Fibroblast of lung (primary cell): ENCODE data around the gene CTNS.

Experiments used
- EZH2 ChIP-seq: IDR thresholded peaks from 2 replicates; pipeline ENCODE4 v1.5.1; 2012; ENCODE audit warnings: low read length, control low read depth, mild to moderate bottlenecking; ENCODE audit errors: missing control alignments
- TF ChIP-seq, protein P1 (sequence below), 2 donors: IDR thresholded peaks in 1 of 2; conservative IDR thresholded peaks in 1 of 2; 1 replicate in 1 of 2; 2 replicates in 1 of 2; pipeline ENCODE4 v1.5.1; 2011 to 2012; ENCODE audit warnings: low read length in 2 of 2, control low read depth in 1 of 2, inconsistent platforms in 1 of 2, low read depth in 1 of 2, mild to moderate bottlenecking in 1 of 2

DNA sequence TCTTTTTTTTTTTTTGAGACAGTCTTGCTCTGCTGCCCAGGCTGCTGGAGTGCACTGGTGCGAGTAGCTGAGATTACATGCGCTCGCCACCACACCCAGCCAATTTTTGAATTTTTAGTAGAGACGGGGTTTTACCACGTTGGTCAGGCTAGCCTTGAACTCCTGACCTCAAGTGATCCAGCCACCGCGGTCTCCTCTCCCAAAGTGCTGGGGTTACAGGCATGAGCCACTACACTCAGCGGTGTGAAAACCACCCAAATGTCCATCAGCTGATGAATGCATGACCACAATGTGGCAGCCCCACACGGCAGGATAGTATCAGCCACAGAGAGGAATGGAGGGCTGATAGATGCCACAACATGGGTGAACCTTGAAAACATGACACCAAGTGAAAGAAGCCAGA lies 57.3 kb downstream of the CTNS start:
- TF ChIP-seq, protein P1, sequence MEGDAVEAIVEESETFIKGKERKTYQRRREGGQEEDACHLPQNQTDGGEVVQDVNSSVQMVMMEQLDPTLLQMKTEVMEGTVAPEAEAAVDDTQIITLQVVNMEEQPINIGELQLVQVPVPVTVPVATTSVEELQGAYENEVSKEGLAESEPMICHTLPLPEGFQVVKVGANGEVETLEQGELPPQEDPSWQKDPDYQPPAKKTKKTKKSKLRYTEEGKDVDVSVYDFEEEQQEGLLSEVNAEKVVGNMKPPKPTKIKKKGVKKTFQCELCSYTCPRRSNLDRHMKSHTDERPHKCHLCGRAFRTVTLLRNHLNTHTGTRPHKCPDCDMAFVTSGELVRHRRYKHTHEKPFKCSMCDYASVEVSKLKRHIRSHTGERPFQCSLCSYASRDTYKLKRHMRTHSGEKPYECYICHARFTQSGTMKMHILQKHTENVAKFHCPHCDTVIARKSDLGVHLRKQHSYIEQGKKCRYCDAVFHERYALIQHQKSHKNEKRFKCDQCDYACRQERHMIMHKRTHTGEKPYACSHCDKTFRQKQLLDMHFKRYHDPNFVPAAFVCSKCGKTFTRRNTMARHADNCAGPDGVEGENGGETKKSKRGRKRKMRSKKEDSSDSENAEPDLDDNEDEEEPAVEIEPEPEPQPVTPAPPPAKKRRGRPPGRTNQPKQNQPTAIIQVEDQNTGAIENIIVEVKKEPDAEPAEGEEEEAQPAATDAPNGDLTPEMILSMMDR (conservative IDR thresholded peaks at IDR 0.05 in 1 of 2, IDR thresholded peaks at IDR 0.05 in 1 of 2; ENCODE audit: low read depth in 1 of 2, low read length in 2 of 2) = no peak
- no peak for TF ChIP-seq EZH2
